A673 (cell line): ENCODE measurements around the gene SYNGR3. TPM values are rescaled to one million over a fixed set of nuclear protein-coding genes. Genes with fewer than 3 reads are reported as not detected.

Source experiments
- BruUV-seq: library from RNA; stranded (reverse); fragments of 400-500 nt; replicated peaks from 2 replicates; lab custom pipeline; 2021; lab: Mats Ljungman, UMichigan
- CTCF ChIA-PET: fragments of 300-600 bp; sonication (Branson Sonifier 250); formaldehyde crosslinking; loops from one replicate; lab custom pipeline; 2022; ENCODE audit warnings: antibody characterized with exemption; lab: Charles Lee
- POLR2A ChIA-PET: fragments of 300-600 bp; sonication (Branson Sonifier 250); formaldehyde crosslinking; loops from one replicate; lab custom pipeline; 2022; ENCODE audit warnings: antibody characterized with exemption; ENCODE audit not compliant: low non-redundant PET; lab: Charles Lee
- DNase-seq: peaks from one replicate; pipeline ENCODE4 v3.0.0-alpha.2; 2015; ENCODE audit warnings: low spot score
- H3K27ac ChIP-seq: fragments of 200-600 bp; sonication (generic); 2 replicates; pipeline ENCODE4 v1.5.1; 2016; ENCODE audit warnings: mixed run types, low read depth, mild to moderate bottlenecking, mixed read lengths, antibody characterized with exemption, low read length; ENCODE audit not compliant: poor library complexity, severe bottlenecking
- H3K27me3 ChIP-seq: fragments of 200-600 bp; sonication (generic); replicated peaks from 2 replicates; pipeline ENCODE4 v1.6.1; 2017; ENCODE audit warnings: mixed run types, low read depth, mild to moderate bottlenecking, mixed read lengths, antibody characterized with exemption, low read length; ENCODE audit not compliant: insufficient read depth, poor library complexity
- H3K36me3 ChIP-seq: fragments of 200-600 bp; sonication (generic); 2 replicates; pipeline ENCODE4 v1.6.1; 2016; ENCODE audit warnings: mixed run types, mild to moderate bottlenecking, mixed read lengths, antibody characterized with exemption, low read length; ENCODE audit not compliant: insufficient read depth, poor library complexity, severe bottlenecking
- H3K4me1 ChIP-seq: fragments of 200-600 bp; sonication (generic); 2 replicates; pipeline ENCODE4 v1.6.1; 2017; ENCODE audit warnings: mixed run types, mild to moderate bottlenecking, mixed read lengths, antibody characterized with exemption, low read length; ENCODE audit not compliant: insufficient read depth, poor library complexity, severe bottlenecking
- H3K4me3 ChIP-seq: fragments of 200-600 bp; sonication (generic); 2 replicates; pipeline ENCODE4 v1.5.1; 2016; ENCODE audit warnings: low read depth, mixed run types, mild to moderate bottlenecking, mixed read lengths, low read length; ENCODE audit not compliant: poor library complexity, severe bottlenecking
- H3K9me3 ChIP-seq: fragments of 200-600 bp; sonication (generic); 2 replicates; pipeline ENCODE4 v1.6.1; 2016; ENCODE audit warnings: mixed run types, low read depth, mild to moderate bottlenecking, mixed read lengths, antibody characterized with exemption, low read length; ENCODE audit not compliant: poor library complexity, severe bottlenecking
- CTCF ChIP-seq: fragments of 300-800, 200-600 bp; sonication (generic); conservative IDR thresholded peaks from 2 replicates; pipeline ENCODE4 v1.5.1; 2017; ENCODE audit warnings: low read depth, mild to moderate bottlenecking, antibody characterized with exemption, low read length, moderate library complexity, mixed read lengths
- EZH2 ChIP-seq: fragments of 200-600 bp; sonication (generic); IDR thresholded peaks from 2 replicates; pipeline ENCODE4 v1.6.1; 2017; ENCODE audit warnings: borderline replicate concordance, low read depth, mild to moderate bottlenecking, mixed read lengths, antibody characterized with exemption, low read length; ENCODE audit not compliant: poor library complexity, severe bottlenecking
- intact Hi-C: fragments of 100-400 bp; cut with micrococcal nuclease; formaldehyde crosslinking; loops from one replicate; pipeline ENCODE4 v1.10.0; 2022; ENCODE audit not compliant: unreplicated experiment
- total RNA-seq: library from RNA; stranded (reverse); gene quantifications from 2 replicates; pipeline ENCODE4 v1.2.3, GENCODE V29; 2021

SYNGR3 gene
- total RNA-seq, 1 experiment from 2014 or later = 1.4 TPM

GRCh38 chr16:2037115-2037514, 47.3 kb downstream of the SYNGR3 start:
- TF ChIP-seq CTCF (no peak), EZH2 (no peak)
- ChIA-PET CTCF (no interaction called here), POLR2A (no interaction called here)
- Histone ChIP-seq H3K4me1 (peaks cover 43% of the 10 kb centered on the region), H3K27ac (peak overlapping the region; percentile 23), H3K4me3 (no peak overlapping the region), H3K9me3 (no peaks in the 10 kb centered on the region), H3K36me3 (peaks cover 4% of the 10 kb centered on the region), H3K27me3 (no peaks in the 10 kb centered on the region)
- DNase-seq = no peak
- BruUV-seq = no TSS peak
- intact Hi-C loops = no loop called here

- Histone ChIP-seq H3K36me3 (peaks cover 4% of the 10 kb centered on the region), H3K27ac (peak overlapping the region; percentile 80), H3K9me3 (no peaks in the 10 kb centered on the region), H3K4me3 (no peak overlapping the region), H3K27me3 (no peaks in the 10 kb centered on the region), H3K4me1 (peaks cover 43% of the 10 kb centered on the region)
- CTCF ChIA-PET = no interaction called here
- no TSS peak for BruUV-seq
- TF ChIP-seq CTCF (no peak), EZH2 (no peak)
- peak; percentile 44 for DNase-seq
- POLR2A ChIA-PET = no interaction called here
- intact Hi-C loops = no loop called here
These were observed 48.0 kb downstream of the SYNGR3 start for GRCh38 chr16:2037647-2038381.

- peaks cover 38% of the 10 kb centered on the region for H3K4me1 ChIP-seq
- DNase-seq = no peak
- TF ChIP-seq CTCF (no peak), EZH2 (no peak)
- H3K27me3 ChIP-seq = no peaks in the 10 kb centered on the region
- intact Hi-C loops = no loop called here
- ChIA-PET POLR2A (no interaction called here), CTCF (no interaction called here)
- H3K36me3 ChIP-seq = peaks cover 4% of the 10 kb centered on the region
- H3K9me3 ChIP-seq = no peaks in the 10 kb centered on the region
- H3K4me3 ChIP-seq = no peak overlapping the region
- H3K27ac ChIP-seq = peak overlapping the region; percentile 80
- no TSS peak for BruUV-seq
These were observed 48.8 kb downstream of the SYNGR3 start for GRCh38 chr16:2038382-2039231.
